Activated CD4-positive, alpha-beta T cell treated with anti-CD3 and anti-CD28 coated beads, Interleukin-2, amount 10 ng/mL, durations not matched to agents 24 days and 14 days (primary cell): ENCODE measurements around the gene PRIMPOL. TPM values are rescaled to one million over a fixed set of nuclear protein-coding genes. Genes with fewer than 3 reads are reported as not detected.
A peak's percentile ranks its signal among the peaks of the same experiment; 100 is the strongest.
"Not testable (repeated sequence)": the region's sequence is repeated elsewhere in the genome, so short reads cannot be mapped to it uniquely, and the experiment has no call there.

Experiments
- DNase-seq: peaks from one replicate; pipeline ENCODE4 v3.0.0; 2022
- H3K27ac Mint-ChIP-seq: one replicate; pipeline ENCODE4 v1.8.0; 2022; ENCODE audit warnings: mild to moderate bottlenecking, mixed read lengths
- H3K27me3 Mint-ChIP-seq: one replicate; pipeline ENCODE4 v1.8.0; 2022; ENCODE audit warnings: mixed read lengths
- H3K36me3 Mint-ChIP-seq: one replicate; pipeline ENCODE4 v1.8.0; 2022; ENCODE audit warnings: low read depth, mild to moderate bottlenecking, mixed read lengths
- H3K4me1 Mint-ChIP-seq: one replicate; pipeline ENCODE4 v1.8.0; 2021; ENCODE audit warnings: mixed read lengths
- H3K4me3 Mint-ChIP-seq: one replicate; pipeline ENCODE4 v1.8.0; 2022; ENCODE audit warnings: mild to moderate bottlenecking, moderate library complexity, mixed read lengths
- H3K9me3 Mint-ChIP-seq: one replicate; pipeline ENCODE4 v1.8.0; 2021; ENCODE audit warnings: mixed read lengths
- intact Hi-C: fragments of 100-400 bp; cut with micrococcal nuclease; formaldehyde crosslinking; loops from one replicate; pipeline ENCODE4 v1.15.1; 2023
- total RNA-seq: library from RNA; stranded (reverse); gene quantifications from 2 replicates; pipeline ENCODE4 v1.2.3, GENCODE V29; 2022

Gene PRIMPOL, protein sequence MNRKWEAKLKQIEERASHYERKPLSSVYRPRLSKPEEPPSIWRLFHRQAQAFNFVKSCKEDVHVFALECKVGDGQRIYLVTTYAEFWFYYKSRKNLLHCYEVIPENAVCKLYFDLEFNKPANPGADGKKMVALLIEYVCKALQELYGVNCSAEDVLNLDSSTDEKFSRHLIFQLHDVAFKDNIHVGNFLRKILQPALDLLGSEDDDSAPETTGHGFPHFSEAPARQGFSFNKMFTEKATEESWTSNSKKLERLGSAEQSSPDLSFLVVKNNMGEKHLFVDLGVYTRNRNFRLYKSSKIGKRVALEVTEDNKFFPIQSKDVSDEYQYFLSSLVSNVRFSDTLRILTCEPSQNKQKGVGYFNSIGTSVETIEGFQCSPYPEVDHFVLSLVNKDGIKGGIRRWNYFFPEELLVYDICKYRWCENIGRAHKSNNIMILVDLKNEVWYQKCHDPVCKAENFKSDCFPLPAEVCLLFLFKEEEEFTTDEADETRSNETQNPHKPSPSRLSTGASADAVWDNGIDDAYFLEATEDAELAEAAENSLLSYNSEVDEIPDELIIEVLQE
- 14.7 and 17.6 TPM in 2 replicates for total RNA-seq

DNA sequence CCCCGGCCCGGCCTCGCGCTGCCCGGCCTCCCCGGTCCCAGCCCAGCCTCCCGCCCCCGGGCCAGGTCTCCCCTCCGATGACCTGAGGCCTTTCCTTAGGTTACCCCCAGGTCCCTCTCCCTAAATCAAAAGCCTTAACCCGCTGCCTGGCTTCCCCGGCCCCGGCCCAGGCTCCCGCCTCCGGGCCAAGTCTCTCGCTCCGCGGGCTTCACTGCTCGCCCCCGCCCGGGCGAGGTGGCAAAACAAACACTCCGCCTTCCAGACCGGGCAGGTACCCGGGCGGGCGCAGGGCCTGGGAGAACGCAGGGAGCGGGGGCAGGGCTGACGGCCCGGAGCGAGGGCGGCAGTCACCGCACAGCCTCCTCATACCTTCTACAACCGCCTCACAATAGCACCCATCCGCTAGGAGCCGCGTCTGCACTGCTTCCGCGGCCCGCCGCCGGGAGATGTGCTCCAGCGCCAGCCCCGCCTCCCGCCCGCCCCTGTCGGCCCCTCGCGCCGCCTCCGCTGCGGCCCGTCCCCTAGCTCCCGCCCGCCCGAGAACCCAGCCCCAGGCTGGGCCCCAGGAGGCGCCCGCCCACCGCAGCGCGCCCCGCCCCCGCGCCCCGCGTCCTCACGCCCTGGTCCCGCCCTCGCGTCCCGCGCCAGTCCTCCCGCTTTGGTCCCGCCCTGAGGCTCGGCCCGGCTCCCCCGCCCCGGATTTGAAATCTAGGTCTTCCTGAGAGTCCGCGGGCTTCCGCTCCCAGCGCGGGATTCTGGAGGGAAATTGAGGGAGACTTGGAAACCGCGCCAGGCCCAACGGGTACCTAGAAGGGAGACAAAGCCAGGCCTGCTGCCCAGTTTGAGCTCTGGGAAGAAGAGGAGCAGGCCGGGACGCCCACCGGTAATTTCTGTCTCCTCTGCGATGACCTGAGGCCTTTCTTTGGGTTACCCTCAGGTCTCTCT lies at the start of gene PRIMPOL, which contains the start of gene CASP3:
PRIMPOL (plus strand) TSS at position 713 of the 945 bp plus-strand sequence. CDS start 7,403 bp downstream, outside the sequence.
CASP3 (minus strand) TSS at position 422 of the 945 bp plus-strand sequence. CDS start 10,994 bp downstream, outside the sequence.
- Mint-ChIP-seq H3K27ac (peak within 1 kb of the TSS; percentile 92), H3K4me3 (peak within 1 kb of the TSS; percentile 99), H3K36me3 (peaks cover 40% of the 10 kb centered on the region), H3K27me3 (no peaks in the 10 kb centered on the region), H3K9me3 (no peaks in the 10 kb centered on the region), H3K4me1 (peaks cover 51% of the 10 kb centered on the region)
- intact Hi-C loops: loop anchor here (1.0 to 5.0 kb wide), 12 partner anchors 66 to 1207 kb away; partner anchors contain the start of genes ACSL1, CCDC110, CDKN2AIP and CENPU
- peak; percentile 99 for DNase-seq

DNA sequence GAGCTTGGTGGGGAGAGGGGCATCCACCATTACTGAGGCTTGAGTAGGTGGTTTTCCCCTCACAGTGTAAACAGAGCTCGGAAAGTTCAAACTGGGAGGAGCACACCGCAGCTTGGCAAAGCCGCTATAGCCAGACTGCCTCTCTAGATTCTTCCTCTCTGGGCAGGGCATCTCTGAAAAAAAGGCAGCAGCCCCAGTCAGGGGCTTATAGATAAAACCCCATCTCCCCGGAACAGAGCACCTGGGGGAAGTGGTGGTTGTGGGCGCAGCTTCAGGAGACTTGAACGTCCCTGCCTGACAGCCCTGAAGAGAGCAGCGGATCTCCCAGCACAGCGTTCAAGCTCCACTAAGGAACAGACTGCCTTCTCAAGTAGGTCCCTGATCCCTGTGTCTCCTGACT lies 48.6 kb upstream of the PRIMPOL start:
- H3K36me3 Mint-ChIP-seq, intact Hi-C loops: not testable (repeated sequence)
- DNase-seq: peak; percentile 66
- peak overlapping the region; percentile 48 for H3K27ac Mint-ChIP-seq
- peaks cover 31% of the 10 kb centered on the region for H3K9me3 Mint-ChIP-seq
- peak overlapping the region; percentile 37 for H3K4me3 Mint-ChIP-seq
- H3K4me1 Mint-ChIP-seq: peaks cover 11% of the 10 kb centered on the region
- peaks cover 16% of the 10 kb centered on the region for H3K27me3 Mint-ChIP-seq

DNA sequence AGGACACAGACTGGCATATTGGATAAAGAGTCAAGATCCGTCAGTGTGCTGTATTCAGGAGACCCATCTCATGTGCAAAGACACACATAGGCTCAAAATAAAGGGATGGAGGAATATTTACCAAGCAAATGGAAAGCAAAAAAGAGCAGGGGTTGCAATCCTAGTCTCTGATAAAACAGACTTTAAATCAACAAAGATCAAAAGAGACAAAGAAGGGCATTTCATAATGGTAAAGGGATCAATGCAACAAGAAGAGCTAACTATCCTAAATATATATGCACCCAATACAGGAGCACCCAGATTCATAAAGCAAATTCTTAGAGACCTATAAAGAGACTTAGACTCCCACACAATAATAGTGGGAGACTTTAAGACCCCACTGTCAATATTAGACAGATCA lies 46.7 kb upstream of the PRIMPOL start:
- H3K27ac Mint-ChIP-seq, H3K4me3 Mint-ChIP-seq, H3K36me3 Mint-ChIP-seq, DNase-seq, intact Hi-C loops: not testable (repeated sequence)
- H3K9me3 Mint-ChIP-seq: peaks cover 45% of the 10 kb centered on the region
- peaks cover 11% of the 10 kb centered on the region for H3K4me1 Mint-ChIP-seq
- peaks cover 21% of the 10 kb centered on the region for H3K27me3 Mint-ChIP-seq

DNA sequence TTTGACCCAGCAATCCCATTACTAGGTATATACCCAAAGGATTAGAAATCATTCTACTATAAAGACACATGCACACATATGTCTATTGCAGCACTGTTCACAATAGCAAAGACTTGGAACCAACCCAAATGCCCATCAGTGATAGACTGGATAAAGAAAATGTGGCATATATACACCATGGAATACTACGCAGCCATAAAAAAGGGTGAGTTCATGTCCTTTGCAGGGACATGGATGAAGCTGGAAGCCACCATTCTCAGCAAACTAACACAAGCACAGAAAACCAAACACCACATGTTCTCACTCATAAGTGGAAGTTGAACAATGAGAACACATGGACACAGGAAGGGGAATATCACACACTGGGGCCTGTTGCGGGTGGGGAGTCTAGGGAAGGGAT lies 42.1 kb upstream of the PRIMPOL start:
- H3K27ac Mint-ChIP-seq, H3K4me1 Mint-ChIP-seq, H3K36me3 Mint-ChIP-seq, H3K27me3 Mint-ChIP-seq, DNase-seq, intact Hi-C loops, H3K4me3 Mint-ChIP-seq: not testable (repeated sequence)
- H3K9me3 Mint-ChIP-seq: peaks cover 40% of the 10 kb centered on the region

DNA sequence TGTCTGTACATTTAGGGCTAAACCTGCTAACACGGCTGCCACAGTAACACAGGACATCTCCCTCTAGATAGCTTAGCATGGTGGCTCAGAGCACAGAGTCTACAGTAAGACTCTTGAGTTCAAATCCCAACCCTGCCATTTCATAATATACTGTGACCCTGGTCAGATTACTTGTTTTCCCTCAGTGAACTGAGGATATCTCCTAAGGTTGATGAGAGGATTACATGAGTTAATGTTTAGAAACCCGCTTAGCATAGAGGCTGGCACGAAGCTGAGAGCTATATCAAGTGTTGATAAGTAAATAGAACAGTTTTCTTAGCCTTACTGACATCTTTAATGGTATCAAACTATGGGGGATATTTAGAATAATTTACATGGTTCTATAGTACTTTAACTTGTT lies 37.5 kb upstream of the PRIMPOL start:
- no peak for DNase-seq
- intact Hi-C loops: no loop called here
- Mint-ChIP-seq H3K4me1 (no peaks in the 10 kb centered on the region), H3K4me3 (no peak overlapping the region), H3K36me3 (no peaks in the 10 kb centered on the region), H3K27ac (no peak overlapping the region), H3K27me3 (no peaks in the 10 kb centered on the region), H3K9me3 (peaks cover 15% of the 10 kb centered on the region)

DNA sequence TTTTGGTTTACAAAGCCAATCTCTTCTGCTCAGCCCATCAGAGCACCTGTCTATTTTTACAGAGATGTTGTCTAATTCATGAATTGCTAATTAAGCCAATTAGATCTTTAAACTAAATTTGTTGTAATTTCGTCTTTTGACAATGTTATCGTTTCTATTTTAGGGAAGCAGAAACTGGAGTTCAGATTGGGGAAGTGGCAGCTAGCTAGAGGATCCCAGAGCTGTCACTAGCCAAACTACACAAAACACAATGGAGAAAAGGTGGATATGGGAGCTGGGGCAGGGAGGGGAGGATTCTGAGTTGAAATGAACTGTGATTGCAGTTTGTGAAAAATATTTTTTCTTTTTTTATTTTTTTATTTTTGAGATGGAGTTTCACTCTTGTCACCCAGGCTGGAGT lies 36.1 kb upstream of the PRIMPOL start:
- no peaks in the 10 kb centered on the region for H3K36me3 Mint-ChIP-seq
- intact Hi-C loops: no loop called here
- no peaks in the 10 kb centered on the region for H3K4me1 Mint-ChIP-seq
- H3K4me3 Mint-ChIP-seq: no peak overlapping the region
- H3K27me3 Mint-ChIP-seq: no peaks in the 10 kb centered on the region
- no peak for DNase-seq
- no peak overlapping the region for H3K27ac Mint-ChIP-seq
- peaks cover 12% of the 10 kb centered on the region for H3K9me3 Mint-ChIP-seq

DNA sequence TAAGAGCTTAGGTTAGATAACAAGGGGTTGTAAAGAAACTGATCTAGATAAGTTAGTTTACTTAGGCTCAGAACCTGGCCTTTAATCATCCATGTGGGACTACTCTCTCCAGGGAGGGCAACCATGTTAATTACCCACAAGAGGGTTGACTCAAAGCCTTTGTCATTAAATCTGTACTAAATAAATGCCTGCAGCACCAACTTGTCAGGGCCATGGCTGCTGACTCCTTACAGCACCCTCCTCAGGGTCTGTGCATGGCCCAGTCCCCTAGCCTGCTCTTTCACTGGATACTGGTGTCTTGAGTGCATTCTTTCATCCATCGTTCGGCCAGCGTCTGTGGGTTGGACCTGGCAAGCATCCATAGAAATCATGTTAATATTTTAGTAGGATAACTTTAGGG lies 35.0 kb upstream of the PRIMPOL start:
- Mint-ChIP-seq H3K9me3 (peaks cover 12% of the 10 kb centered on the region), H3K27ac (no peak overlapping the region), H3K36me3 (peaks cover 4% of the 10 kb centered on the region), H3K27me3 (no peaks in the 10 kb centered on the region), H3K4me1 (no peaks in the 10 kb centered on the region), H3K4me3 (no peak overlapping the region)
- intact Hi-C loops: no loop called here
- no peak for DNase-seq

DNA sequence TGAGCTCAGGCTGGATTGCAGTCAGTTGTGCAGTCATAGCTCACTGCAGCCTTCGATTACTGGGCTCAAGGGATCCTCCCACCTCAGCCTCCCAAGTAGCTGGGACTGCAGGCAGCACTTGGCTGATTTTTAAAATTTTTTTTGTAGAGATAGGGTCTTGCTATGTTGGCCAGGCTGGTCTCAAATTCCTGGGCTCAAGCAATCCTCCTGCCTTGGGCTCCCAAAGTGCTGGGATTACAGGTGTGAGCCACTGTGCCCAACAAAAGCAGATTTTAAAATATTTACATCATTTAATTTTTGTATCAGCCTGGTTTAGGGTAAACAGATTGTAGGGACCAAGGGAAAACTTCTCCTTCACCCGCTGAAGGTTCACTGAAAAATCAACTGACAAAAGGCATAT lies 33.4 kb upstream of the PRIMPOL start:
- H3K27ac Mint-ChIP-seq, H3K4me3 Mint-ChIP-seq, H3K4me1 Mint-ChIP-seq, DNase-seq, H3K27me3 Mint-ChIP-seq, intact Hi-C loops, H3K36me3 Mint-ChIP-seq: not testable (repeated sequence)
- peaks cover 12% of the 10 kb centered on the region for H3K9me3 Mint-ChIP-seq

DNA sequence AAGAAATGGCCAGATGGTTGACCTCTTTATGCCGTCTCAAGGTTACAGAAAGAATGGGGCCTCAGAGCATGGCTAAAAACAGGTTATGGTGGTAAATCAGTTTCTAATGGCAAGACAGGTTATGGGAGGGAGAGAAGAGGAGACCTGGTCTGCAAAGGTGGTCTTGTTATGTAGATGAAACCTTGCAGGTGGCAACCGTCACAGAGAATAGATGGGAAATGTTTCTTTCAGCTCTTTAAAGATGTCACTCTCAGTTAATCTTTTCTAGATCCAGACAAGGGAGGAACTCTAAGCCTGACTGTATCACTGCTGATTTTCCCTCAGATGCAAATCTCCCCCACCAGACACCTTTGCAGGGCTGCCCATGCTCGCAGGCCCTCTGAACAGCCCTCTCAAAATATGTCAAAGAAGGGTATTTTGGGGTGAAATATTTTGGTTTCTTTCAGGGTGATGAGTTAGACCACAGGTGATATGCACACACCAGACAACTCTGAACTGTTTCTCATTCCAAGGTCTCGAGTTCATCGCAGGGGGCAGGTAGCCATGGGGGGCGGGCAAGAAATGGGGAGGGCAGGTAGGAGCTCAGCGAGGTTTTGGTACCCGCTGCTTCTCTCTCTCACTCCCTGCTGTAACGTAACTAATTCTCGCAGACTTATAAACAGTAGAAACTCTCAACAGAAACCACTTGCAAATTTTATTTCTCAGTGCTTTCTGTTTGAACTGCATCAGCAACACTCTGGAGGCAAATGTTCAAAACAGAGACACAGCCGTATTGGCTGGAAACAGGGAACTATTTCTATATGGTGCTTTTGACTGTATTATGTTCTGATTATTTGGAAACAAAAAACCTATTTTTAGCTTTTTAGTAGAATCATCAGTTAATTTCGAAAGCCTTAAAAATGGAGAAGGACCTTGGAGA lies 32.6 kb upstream of the PRIMPOL start:
- peaks cover 7% of the 10 kb centered on the region for H3K36me3 Mint-ChIP-seq
- H3K9me3 Mint-ChIP-seq: peaks cover 12% of the 10 kb centered on the region
- H3K27ac Mint-ChIP-seq: peak overlapping the region; percentile 17
- no peaks in the 10 kb centered on the region for H3K27me3 Mint-ChIP-seq
- no peaks in the 10 kb centered on the region for H3K4me1 Mint-ChIP-seq
- no peak overlapping the region for H3K4me3 Mint-ChIP-seq
- no peak for DNase-seq
- intact Hi-C loops: no loop called here

DNA sequence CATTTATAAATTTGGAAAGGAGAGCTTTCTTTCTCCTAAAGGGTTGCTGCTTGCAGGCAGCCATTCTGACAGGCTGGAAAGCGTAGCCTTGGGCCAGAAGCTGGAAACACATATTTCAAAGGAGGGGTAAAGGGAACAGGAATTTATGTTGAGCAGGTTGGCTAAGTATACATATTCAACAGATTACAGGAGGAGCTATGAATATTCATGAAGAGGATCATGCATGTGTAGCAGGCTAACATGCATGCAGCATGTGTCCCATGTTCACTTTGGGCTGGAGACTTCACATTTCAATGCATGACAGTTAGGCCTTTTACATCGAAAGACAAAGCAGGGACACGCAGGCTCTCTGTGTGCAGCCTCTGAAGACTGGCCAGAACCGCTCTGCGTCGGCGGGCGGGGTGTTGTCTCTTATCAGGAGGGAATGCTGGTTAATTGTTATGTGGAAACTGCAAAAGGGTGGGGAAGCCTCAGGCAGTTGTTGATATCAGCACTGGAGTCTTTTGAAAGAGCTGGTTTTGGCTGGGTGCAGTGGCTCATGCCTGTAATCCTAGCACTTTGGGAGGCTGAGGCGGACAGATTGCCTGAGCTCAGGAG lies 31.8 kb upstream of the PRIMPOL start:
- H3K4me3 Mint-ChIP-seq: no peak overlapping the region
- peaks cover 11% of the 10 kb centered on the region for H3K9me3 Mint-ChIP-seq
- H3K27me3 Mint-ChIP-seq: no peaks in the 10 kb centered on the region
- H3K36me3 Mint-ChIP-seq: peaks cover 11% of the 10 kb centered on the region
- H3K27ac Mint-ChIP-seq: no peak overlapping the region
- intact Hi-C loops: no loop called here
- H3K4me1 Mint-ChIP-seq: no peaks in the 10 kb centered on the region
- DNase-seq: no peak

DNA sequence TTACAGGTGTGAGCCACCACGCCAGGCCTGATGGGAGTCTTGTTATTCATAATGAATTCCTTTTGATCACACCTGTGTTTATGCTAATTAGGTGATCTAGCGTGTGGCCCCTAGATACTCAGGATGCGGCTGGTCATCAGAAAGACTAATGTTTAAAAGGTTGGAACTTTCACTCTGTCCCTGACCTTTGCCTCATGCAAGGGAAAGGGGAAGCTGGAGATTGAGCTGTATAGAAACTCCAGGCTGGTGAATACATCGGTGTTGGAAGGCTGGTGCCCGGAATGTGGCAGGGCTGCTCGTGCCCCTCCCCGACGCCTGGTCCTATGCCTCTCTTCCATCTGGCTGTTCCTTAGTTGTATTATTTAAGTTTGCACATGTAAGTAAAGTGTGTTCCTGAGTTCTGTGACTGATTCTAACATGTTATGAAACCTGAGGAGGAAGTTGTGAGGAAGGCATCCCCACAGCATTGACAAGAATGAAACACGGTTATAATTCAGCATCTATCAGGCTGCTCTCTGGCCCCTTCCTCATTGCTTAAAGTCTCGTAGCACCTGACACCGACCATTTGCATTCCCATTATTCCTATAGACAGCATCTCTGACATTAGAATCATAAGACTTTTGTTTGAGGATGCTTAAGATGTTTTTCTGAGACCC lies 29.2 kb upstream of the PRIMPOL start:
- Mint-ChIP-seq H3K27me3 (no peaks in the 10 kb centered on the region), H3K9me3 (no peaks in the 10 kb centered on the region), H3K27ac (no peak overlapping the region), H3K4me1 (peaks cover 7% of the 10 kb centered on the region), H3K4me3 (no peak overlapping the region), H3K36me3 (peaks cover 29% of the 10 kb centered on the region)
- DNase-seq: no peak
- intact Hi-C loops: no loop called here

DNA sequence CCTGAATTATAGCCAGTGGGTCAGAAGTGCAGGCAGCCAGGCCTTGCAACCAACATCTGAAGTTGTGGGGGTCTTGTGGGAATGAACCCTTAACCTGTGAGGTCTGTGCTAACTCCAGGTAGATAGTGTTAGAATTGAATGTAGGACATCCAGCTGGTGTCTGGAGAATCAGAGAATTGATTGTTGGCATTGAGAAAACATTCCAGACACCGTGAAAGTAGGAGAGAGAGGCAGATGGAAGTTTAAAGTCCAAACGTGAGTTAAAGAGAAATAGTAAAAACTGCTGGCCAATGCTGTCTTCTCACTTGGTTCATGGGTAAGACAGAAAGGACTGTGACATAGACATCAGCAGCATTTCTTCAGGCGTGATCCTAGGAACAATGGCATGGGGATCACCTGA lies 28.0 kb upstream of the PRIMPOL start:
- H3K27ac Mint-ChIP-seq: no peak overlapping the region

More for the DNA sequence above, 28.0 kb upstream of the PRIMPOL start:
- H3K4me3 Mint-ChIP-seq: no peak overlapping the region
- peaks cover 34% of the 10 kb centered on the region for H3K36me3 Mint-ChIP-seq
- H3K27me3 Mint-ChIP-seq: no peaks in the 10 kb centered on the region
- intact Hi-C loops: no loop called here
- DNase-seq: no peak
- no peaks in the 10 kb centered on the region for H3K9me3 Mint-ChIP-seq
- peaks cover 13% of the 10 kb centered on the region for H3K4me1 Mint-ChIP-seq
